GM21723 (cell line): ENCODE data around the gene MCU.
A peak's percentile ranks its signal among the peaks of the same experiment; 100 is the strongest.
"Not testable (repeated sequence)": the region's sequence is repeated elsewhere in the genome, so short reads cannot be mapped to it uniquely, and the experiment has no call there.

ENCODE experiments used
- ATAC-seq: cut with Tn5 transposase; IDR thresholded peaks from one replicate; pipeline ENCODE4 v1.9.1; 2021; ENCODE audit warnings: mild to moderate bottlenecking, moderate library complexity; ENCODE audit not compliant: unreplicated experiment

The MCU gene

GRCh38 chr10:72691863-72692743 lies at the start of gene MCU:
TSS of gene MCU (plus strand) at chr10:72692143. CDS start at chr10:72692152, 9 bp downstream.
- ATAC-seq: peak; percentile 92

- no peak for ATAC-seq
Measured at GRCh38 chr10:72642318-72642717, 49.6 kb upstream of the MCU start.

- ATAC-seq: no peak
Measured at GRCh38 chr10:72645263-72645858, 46.6 kb upstream of the MCU start.

- not testable (repeated sequence) for ATAC-seq
Measured at GRCh38 chr10:72646971-72647370, 45.0 kb upstream of the MCU start.

- ATAC-seq: no peak
Measured at GRCh38 chr10:72648301-72648700, 43.6 kb upstream of the MCU start.

- ATAC-seq: no peak
Measured at GRCh38 chr10:72649291-72649690, 42.7 kb upstream of the MCU start.

- no peak for ATAC-seq
Measured at GRCh38 chr10:72653383-72654096, 38.4 kb upstream of the MCU start.

- no peak for ATAC-seq
Measured at GRCh38 chr10:72654720-72655119, 37.2 kb upstream of the MCU start.

GRCh38 chr10:72658696-72659400 lies 33.1 kb upstream of the MCU start:
- no peak for ATAC-seq

GRCh38 chr10:72659694-72660093 lies 32.2 kb upstream of the MCU start:
- ATAC-seq: no peak

- no peak for ATAC-seq
Measured at GRCh38 chr10:72660220-72660619, 31.7 kb upstream of the MCU start.

GRCh38 chr10:72661431-72661830 lies 30.5 kb upstream of the MCU start:
- ATAC-seq: no peak

GRCh38 chr10:72663971-72664370 lies 28.0 kb upstream of the MCU start:
- no peak for ATAC-seq

GRCh38 chr10:72665925-72666324 lies 26.0 kb upstream of the MCU start:
- no peak for ATAC-seq

GRCh38 chr10:72667207-72667864 lies 24.6 kb upstream of the MCU start:
- ATAC-seq: no peak

- no peak for ATAC-seq
Measured at GRCh38 chr10:72673280-72673679, 18.7 kb upstream of the MCU start.

GRCh38 chr10:72674174-72674573 lies 17.8 kb upstream of the MCU start:
- not testable (repeated sequence) for ATAC-seq

- ATAC-seq: no peak
Measured at GRCh38 chr10:72679838-72680241, 12.1 kb upstream of the MCU start.

- no peak for ATAC-seq
Measured at GRCh38 chr10:72682638-72683037, 9.3 kb upstream of the MCU start.

GRCh38 chr10:72685264-72685921 lies 6.5 kb upstream of the MCU start:
- ATAC-seq: no peak
